Thyroid gland (tissue), 4 donors: ENCODE data around the gene CLIC5.

Experiments
- CTCF ChIP-seq, 6 experiments: fragments of 200-600 bp in 3 of 6; fragments of 450-650 bp in 3 of 6; sonication (generic) in 3 of 6; IDR thresholded peaks; one replicate each; pipeline ENCODE4 v1.5.1; 2016 to 2019; ENCODE audit warnings: antibody characterized with exemption in 6 of 6, mild to moderate bottlenecking in 2 of 6, inconsistent platforms in 1 of 6, moderate library complexity in 1 of 6
- POLR2A ChIP-seq, 2 donors: fragments of 450-650 bp; IDR thresholded peaks; one replicate each; pipeline ENCODE4 v1.6.1; 2017; ENCODE audit warnings: antibody characterized with exemption in 2 of 2, mild to moderate bottlenecking in 2 of 2, moderate library complexity in 1 of 2

GRCh38 chr6:46056906-46057529 lies 41.4 kb upstream of the CLIC5 start:
- TF ChIP-seq POLR2A (IDR thresholded peaks at IDR 0.05) (no peak), CTCF (IDR thresholded peaks at IDR 0.05) (no peak)
